A549 (cell line): Measurements from ENCODE around the gene LGR5. TPM values are rescaled to one million over a fixed set of nuclear protein-coding genes. Genes with fewer than 3 reads are reported as not detected.

Source experiments
- ATAC-seq, 2 experiments: fragments of 200-7000 bp in 1 of 2; fragments of >200 bp in 1 of 2; cut with Nextera tagmentation in 1 of 2; cut with Tn5 transposase in 1 of 2; 3 replicates each; pipeline versions ENCODE4 v1.8.0 to v1.9.1; 2018 to 2020; ENCODE audit warnings: mild to moderate bottlenecking in 1 of 2, moderate library complexity in 1 of 2
- CTCF ChIA-PET: fragments of 300-600 bp; sonication (Branson Sonifier 250); formaldehyde crosslinking; extraction: SDS; loops from one replicate; lab custom pipeline; 2021; ENCODE audit warnings: antibody characterized with exemption, inconsistent platforms; lab: Yijun Ruan, JAX
- POLR2A ChIA-PET: fragments of 350-600 bp; formaldehyde crosslinking; extraction: SDS; loops from one replicate; lab custom pipeline; 2021; ENCODE audit warnings: antibody characterized with exemption, inconsistent platforms; lab: Yijun Ruan, JAX
- DNase-seq, 2 experiments: peaks; one replicate each; pipeline versions ENCODE4 v3.0.0 to v3.0.0-alpha.2; 2011 to 2016; ENCODE audit warnings: low read depth in 1 of 2, low spot score in 1 of 2
- FAIRE-seq: peaks from 2 replicates; lab custom pipeline; 2011; peaks lifted over from hg19 to GRCh38; lab: Jason Lieb, UNC
- H3K27ac ChIP-seq, 2 experiments: fragments of >200 bp; sonication (Bioruptor Twin); formaldehyde crosslinking; 3 replicates each; pipeline ENCODE4 v1.5.1; 2016 to 2017
- H3K4me1 ChIP-seq: fragments of >200 bp; sonication (Bioruptor Twin); formaldehyde crosslinking; 3 replicates; pipeline ENCODE4 v1.6.1; 2016
- H3K4me2 ChIP-seq: fragments of >200 bp; sonication (Bioruptor Twin); formaldehyde crosslinking; 3 replicates; pipeline ENCODE4 v1.6.1; 2016
- H3K4me3 ChIP-seq: fragments of >200 bp; sonication (Bioruptor Twin); formaldehyde crosslinking; 3 replicates; pipeline ENCODE4 v1.5.1; 2016
- H3K9me3 ChIP-seq: fragments of >200 bp; sonication (Bioruptor Twin); formaldehyde crosslinking; 3 replicates; pipeline ENCODE4 v1.6.1; 2016
- CBX2 ChIP-seq: fragments of 200-600 bp; sonication (generic); IDR thresholded peaks from 2 replicates; pipeline ENCODE4 v1.6.1; 2016; ENCODE audit warnings: low read depth, mild to moderate bottlenecking, borderline replicate concordance
- CBX8 ChIP-seq: fragments of 200-600 bp; sonication (generic); IDR thresholded peaks from 2 replicates; pipeline ENCODE4 v1.6.1; 2016
- CHD2 ChIP-seq: fragments of 150-350 bp; IDR thresholded peaks from 2 replicates; pipeline ENCODE4 v1.6.1; 2014; ENCODE audit warnings: low read length; ENCODE audit not compliant: partially characterized antibody
- FOSL2 ChIP-seq, 2 experiments: fragments of 450-650 bp in 1 of 2; fragments of >200 bp in 1 of 2; sonication (Bioruptor Twin) in 1 of 2; formaldehyde crosslinking; IDR thresholded peaks; 2 replicates each; pipeline versions ENCODE4 v1.5.0 to v1.6.1; 2016 to 2020; ENCODE audit warnings: mild to moderate bottlenecking in 1 of 2, moderate library complexity in 1 of 2
- FOXS1 ChIP-seq: fragments of 250-450 bp; sonication (Bioruptor Pico); IDR thresholded peaks from 2 replicates; pipeline ENCODE4 v1.5.0; 2020; ENCODE audit warnings: mild to moderate bottlenecking, moderate library complexity
- HOXB13 ChIP-seq: fragments of 250-450 bp; sonication (Bioruptor Pico); IDR thresholded peaks from 2 replicates; pipeline ENCODE4 v1.5.0; 2020; ENCODE audit warnings: low read depth, mild to moderate bottlenecking, moderate library complexity
- HOXB5 ChIP-seq: fragments of 250-450 bp; sonication (Bioruptor Pico); IDR thresholded peaks from 2 replicates; pipeline ENCODE4 v1.5.0; 2020; ENCODE audit warnings: mild to moderate bottlenecking, moderate library complexity
- JUN ChIP-seq, 2 experiments: fragments of >200 bp; sonication (Bioruptor Twin); formaldehyde crosslinking; IDR thresholded peaks; 2 replicates in 1 of 2; 3 replicates in 1 of 2; pipeline ENCODE4 v1.6.1; 2016 to 2017
- MAZ ChIP-seq: fragments of 150-350 bp; IDR thresholded peaks from 2 replicates; pipeline ENCODE4 v1.6.1; 2014; ENCODE audit warnings: antibody characterized with exemption, low read depth, low read length, borderline replicate concordance
- PHF8 ChIP-seq: fragments of 200-600 bp; sonication (generic); IDR thresholded peaks from 2 replicates; pipeline ENCODE4 v1.6.1; 2016; ENCODE audit warnings: low read depth, mild to moderate bottlenecking, antibody characterized with exemption, moderate library complexity, borderline replicate concordance
- WGBS: methylation state at CpG from one replicate; pipeline ENCODE4 v1.1.6; 2017; ENCODE audit errors: missing lambda C conversion rate; 5-methylcytosine and 5-hydroxymethylcytosine counted together
- polyA plus RNA-seq, 4 experiments: library from polyadenylated mRNA; depleted of rRNA in 3 of 4; stranded (reverse); fragments of >200 nt; fragmentation: RNase III in 1 of 4; extraction: RNeasy Plus Mini Kit Qiagen cat#74134 plus additional on column Dnase treatment in 1 of 4; gene quantifications; 2 replicates in 3 of 4; 3 replicates in 1 of 4; pipeline ENCODE4 v1.2.3, GENCODE V29; 2011 to 2017

Gene LGR5
- polyA plus RNA-seq, 2 of the 4 experiments (the other 2 are of a cell fraction), result not detected

- Histone ChIP-seq H3K4me1 (no peaks in the 10 kb centered on the region), H3K27ac (no peak overlapping the region), H3K9me3 (no peaks in the 10 kb centered on the region), H3K4me2 (no peak overlapping the region), H3K4me3 (no peak overlapping the region)
- DNase-seq (no peak), FAIRE-seq (no peak), ATAC-seq (no peak)
- TF ChIP-seq HOXB5 (CRISPR knock-in tag), result no peak
- TF ChIP-seq FOXS1, result no peak
- no peak for TF ChIP-seq CHD2
- no peak for TF ChIP-seq CBX8
- TF ChIP-seq HOXB13 (CRISPR knock-in tag), result no peak
- TF ChIP-seq JUN (IDR thresholded peaks at IDR 0.05), result no peak
- no peak for TF ChIP-seq MAZ
- no peak for TF ChIP-seq FOSL2 (IDR thresholded peaks at IDR 0.05)
- TF ChIP-seq FOSL2 (CRISPR knock-in tag; IDR thresholded peaks at IDR 0.05), result no peak
- TF ChIP-seq CBX2, result no peak
- TF ChIP-seq PHF8, result no peak
- WGBS, result 91% methylated on average over 2 of the region's 2 CpGs
- ChIA-PET POLR2A (no interaction called here), CTCF (interaction anchor here (0.5 to 1.9 kb wide), 2 partner anchors 9 to 11 kb away, joined by 3 to 6 read pairs; no protein-coding TSS in a partner anchor)
Observed at GRCh38 chr12:71627438-71628002, 187.9 kb downstream of the LGR5 start.

Other genes starting within 250 kb of the LGR5 start
- 45.2 and 58.3 TPM in 2 replicates for gene ZFC3H1, start 224.1 kb downstream of the LGR5 start, polyA plus RNA-seq (2011; rRNA removed)
- 15.2 to 18.9 TPM (median 17.3 TPM) in 3 replicates for gene ZFC3H1, start 224.1 kb downstream of the LGR5 start, polyA plus RNA-seq (2017; fragmentation: RNase III; extraction: RNeasy Plus Mini Kit Qiagen cat#74134 plus additional on column Dnase treatment)
- gene THAP2, start 224.5 kb downstream of the LGR5 start, polyA plus RNA-seq (2011; rRNA removed), result 8.5 and 8.7 TPM in 2 replicates
- 2.8 to 3.6 TPM (median 3.4 TPM) in 3 replicates for gene THAP2, start 224.5 kb downstream of the LGR5 start, polyA plus RNA-seq (2017; fragmentation: RNase III; extraction: RNeasy Plus Mini Kit Qiagen cat#74134 plus additional on column Dnase treatment)
- 62.8 and 78.8 TPM in 2 replicates for gene TMEM19, start 246.3 kb downstream of the LGR5 start, polyA plus RNA-seq (2011; rRNA removed)
- 40.5 to 47.6 TPM (median 43.2 TPM) in 3 replicates for gene TMEM19, start 246.3 kb downstream of the LGR5 start, polyA plus RNA-seq (2017; fragmentation: RNase III; extraction: RNeasy Plus Mini Kit Qiagen cat#74134 plus additional on column Dnase treatment)